Left ventricle myocardium inferior (tissue), 1 donor: ENCODE measurements around the gene SGMS2. TPM values are rescaled to one million over a fixed set of nuclear protein-coding genes. Genes with fewer than 3 reads are reported as not detected.

Source experiments
- DNase-seq: peaks from one replicate; pipeline ENCODE4 v3.0.0-alpha.2; 2020
- H3K27ac ChIP-seq: fragments of 200-600 bp; replicated peaks from 2 replicates; pipeline ENCODE4 v1.8.0; 2021
- H3K27me3 ChIP-seq: fragments of 200-600 bp; 2 replicates; pipeline ENCODE4 v1.8.0; 2021; ENCODE audit warnings: low read depth
- H3K36me3 ChIP-seq: fragments of 200-600 bp; 2 replicates; pipeline ENCODE4 v1.8.0; 2021
- H3K4me1 ChIP-seq: fragments of 200-600 bp; 2 replicates; pipeline ENCODE4 v1.8.0; 2021
- H3K4me3 ChIP-seq: fragments of 200-600 bp; 2 replicates; pipeline ENCODE4 v1.8.0; 2021; ENCODE audit warnings: mild to moderate bottlenecking, moderate library complexity
- H3K9me3 ChIP-seq: fragments of 200-600 bp; replicated peaks from 2 replicates; pipeline ENCODE4 v1.8.0; 2021
- intact Hi-C: fragments of 100-400 bp; cut with micrococcal nuclease; formaldehyde crosslinking; loops from one replicate; pipeline ENCODE4 v1.11.0; 2022
- total RNA-seq: library from RNA; stranded (reverse); fragmentation: NEBNext Ultra II Directional; extraction: Animal tissue kit (Norgen Biotek cat#: 25700); gene quantifications from one replicate; pipeline ENCODE4 v1.2.1, GENCODE V29; 2021
- TF ChIP-seq, protein P1 (sequence below): fragments of 200-600 bp; IDR thresholded peaks from 2 replicates; pipeline ENCODE4 v1.8.0; 2021; ENCODE audit warnings: antibody characterized with exemption, mild to moderate bottlenecking, borderline replicate concordance
- donor health status: DM: no; HTN: yes; CAD: no; lungs with severe emphysema.

SGMS2 gene
- total RNA-seq, 1 donor from 2014 or later: 21.4 TPM

DNA sequence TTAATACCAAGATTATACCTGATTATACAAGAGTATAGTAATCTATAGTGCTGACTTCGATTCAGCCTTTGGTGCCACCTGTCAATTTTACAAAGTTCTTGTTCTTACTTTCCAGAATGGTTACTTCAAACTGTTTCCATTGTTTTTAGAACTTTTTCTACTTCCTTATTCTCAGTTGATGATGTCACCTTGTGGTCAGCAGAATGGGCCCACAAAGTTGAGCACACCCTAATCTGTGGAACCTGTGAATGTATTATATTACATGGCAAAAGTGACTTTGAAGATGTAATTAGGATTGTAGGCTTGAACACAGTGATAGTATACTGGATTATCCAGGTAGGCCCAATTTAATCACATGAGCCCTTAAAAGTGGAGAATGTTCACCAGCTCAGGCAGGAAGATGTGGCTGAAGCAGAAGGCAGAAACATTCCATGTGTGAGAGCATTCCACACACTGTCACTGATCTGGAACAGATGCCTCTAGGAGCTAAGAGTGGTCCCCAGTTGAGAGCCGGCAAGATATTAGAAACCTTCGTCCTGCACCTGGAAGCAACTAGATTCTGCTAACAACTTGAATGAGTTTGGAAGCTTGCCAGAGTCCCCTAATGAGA is 6.3 kb upstream of the SGMS2 start:
- Histone ChIP-seq H3K4me1 (peaks cover under 1% of the 10 kb centered on the region), H3K36me3 (no peaks in the 10 kb centered on the region), H3K4me3 (no peak overlapping the region), H3K9me3 (no peaks in the 10 kb centered on the region), H3K27me3 (no peaks in the 10 kb centered on the region), H3K27ac (no peak overlapping the region)
- no peak for DNase-seq
- intact Hi-C loops: no loop called here
- TF ChIP-seq, protein P1, sequence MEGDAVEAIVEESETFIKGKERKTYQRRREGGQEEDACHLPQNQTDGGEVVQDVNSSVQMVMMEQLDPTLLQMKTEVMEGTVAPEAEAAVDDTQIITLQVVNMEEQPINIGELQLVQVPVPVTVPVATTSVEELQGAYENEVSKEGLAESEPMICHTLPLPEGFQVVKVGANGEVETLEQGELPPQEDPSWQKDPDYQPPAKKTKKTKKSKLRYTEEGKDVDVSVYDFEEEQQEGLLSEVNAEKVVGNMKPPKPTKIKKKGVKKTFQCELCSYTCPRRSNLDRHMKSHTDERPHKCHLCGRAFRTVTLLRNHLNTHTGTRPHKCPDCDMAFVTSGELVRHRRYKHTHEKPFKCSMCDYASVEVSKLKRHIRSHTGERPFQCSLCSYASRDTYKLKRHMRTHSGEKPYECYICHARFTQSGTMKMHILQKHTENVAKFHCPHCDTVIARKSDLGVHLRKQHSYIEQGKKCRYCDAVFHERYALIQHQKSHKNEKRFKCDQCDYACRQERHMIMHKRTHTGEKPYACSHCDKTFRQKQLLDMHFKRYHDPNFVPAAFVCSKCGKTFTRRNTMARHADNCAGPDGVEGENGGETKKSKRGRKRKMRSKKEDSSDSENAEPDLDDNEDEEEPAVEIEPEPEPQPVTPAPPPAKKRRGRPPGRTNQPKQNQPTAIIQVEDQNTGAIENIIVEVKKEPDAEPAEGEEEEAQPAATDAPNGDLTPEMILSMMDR: no peak

- intact Hi-C loops: loop anchor here (10.0 kb wide), 1 partner anchor 59 kb away; no protein-coding TSS in a partner anchor
- peaks cover 53% of the 10 kb centered on the region for H3K4me1 ChIP-seq
- DNase-seq: no peak
- peak overlapping the region; percentile 89 for H3K4me3 ChIP-seq
- H3K27ac ChIP-seq: peak overlapping the region; percentile 94
- H3K9me3 ChIP-seq: no peaks in the 10 kb centered on the region
- no peaks in the 10 kb centered on the region for H3K27me3 ChIP-seq
- TF ChIP-seq, protein P1: no peak
- no peaks in the 10 kb centered on the region for H3K36me3 ChIP-seq
Observed at GRCh38 chr4:107823870-107824349, 822 bp upstream of the SGMS2 start.

- H3K4me3 ChIP-seq: peak overlapping the region; percentile 89
- H3K36me3 ChIP-seq: no peaks in the 10 kb centered on the region
- H3K4me1 ChIP-seq: peaks cover 53% of the 10 kb centered on the region
- intact Hi-C loops: loop anchor here (10.0 kb wide), 1 partner anchor 60 kb away; no protein-coding TSS in a partner anchor
- no peak for DNase-seq
- no peaks in the 10 kb centered on the region for H3K9me3 ChIP-seq
- H3K27ac ChIP-seq: peak overlapping the region; percentile 94
- no peaks in the 10 kb centered on the region for H3K27me3 ChIP-seq
- TF ChIP-seq, protein P1: no peak
Observed at GRCh38 chr4:107825072-107825824, 516 bp downstream of the SGMS2 start.

- peak overlapping the region; percentile 94 for H3K27ac ChIP-seq
- H3K4me1 ChIP-seq: peaks cover 61% of the 10 kb centered on the region
- no peak for DNase-seq
- intact Hi-C loops: loop anchor here (10.0 kb wide), 1 partner anchor 62 kb away; no protein-coding TSS in a partner anchor
- no peaks in the 10 kb centered on the region for H3K9me3 ChIP-seq
- H3K4me3 ChIP-seq: peak overlapping the region; percentile 89
- H3K27me3 ChIP-seq: no peaks in the 10 kb centered on the region
- TF ChIP-seq, protein P1: no peak
- no peaks in the 10 kb centered on the region for H3K36me3 ChIP-seq
Observed at GRCh38 chr4:107826421-107826980, 1.8 kb downstream of the SGMS2 start.

GRCh38 chr4:107828315-107829090 is 3.8 kb downstream of the SGMS2 start:
- DNase-seq: no peak
- no peaks in the 10 kb centered on the region for H3K27me3 ChIP-seq
- no peak overlapping the region for H3K4me3 ChIP-seq
- H3K27ac ChIP-seq: no peak overlapping the region
- peaks cover 61% of the 10 kb centered on the region for H3K4me1 ChIP-seq
- TF ChIP-seq, protein P1: no peak
- intact Hi-C loops: loop anchor here (10.0 kb wide), 1 partner anchor 64 kb away; no protein-coding TSS in a partner anchor
- H3K9me3 ChIP-seq: no peaks in the 10 kb centered on the region
- no peaks in the 10 kb centered on the region for H3K36me3 ChIP-seq
